Astrocyte (in vitro differentiated cells and primary cell): ENCODE data around the gene DBI. TPM values are rescaled to one million over a fixed set of nuclear protein-coding genes. Genes with fewer than 3 reads are reported as not detected.
A peak's percentile ranks its signal among the peaks of the same experiment; 100 is the strongest.

ENCODE experiments used
- DNase-seq: peaks from one replicate; pipeline ENCODE4 v3.0.0-alpha.2; 2010; ENCODE audit warnings: low read depth
- FAIRE-seq: peaks from 2 replicates; lab custom pipeline; 2011; peaks lifted over from hg19 to GRCh38; lab: Jason Lieb, UNC
- H2AFZ ChIP-seq: 2 replicates; pipeline ENCODE4 v1.6.0; 2012; ENCODE audit warnings: low read depth, low read length, inconsistent platforms
- H3K27ac ChIP-seq: 2 replicates; pipeline ENCODE4 v1.5.1; 2011; ENCODE audit warnings: low read depth, low read length, inconsistent platforms
- H3K27me3 ChIP-seq: 2 replicates; pipeline ENCODE4 v1.6.0; 2011; ENCODE audit warnings: low read length, inconsistent platforms; ENCODE audit not compliant: insufficient read depth
- H3K36me3 ChIP-seq: 2 replicates; pipeline ENCODE4 v1.5.1; 2011; ENCODE audit warnings: low read length, inconsistent platforms; ENCODE audit not compliant: insufficient read depth
- H3K4me1 ChIP-seq: 2 replicates; pipeline ENCODE4 v1.5.1; 2011; ENCODE audit warnings: low read length, inconsistent platforms; ENCODE audit not compliant: insufficient read depth
- H3K4me2 ChIP-seq: 2 replicates; pipeline ENCODE4 v1.6.0; 2012; ENCODE audit warnings: low read length, inconsistent platforms
- H3K4me3 ChIP-seq: 2 replicates; pipeline ENCODE4 v1.5.1; 2011; ENCODE audit warnings: low read depth, mild to moderate bottlenecking, low read length, inconsistent platforms; ENCODE audit not compliant: insufficient read depth
- H3K79me2 ChIP-seq: 2 replicates; pipeline ENCODE4 v1.6.0; 2012; ENCODE audit warnings: mild to moderate bottlenecking, low read length, inconsistent platforms; ENCODE audit not compliant: insufficient read depth
- H3K9ac ChIP-seq: 2 replicates; pipeline ENCODE4 v1.6.0; 2012; ENCODE audit warnings: mild to moderate bottlenecking, low read length, inconsistent platforms
- H3K9me3 ChIP-seq: 2 replicates; pipeline ENCODE4 v1.5.1; 2012; ENCODE audit warnings: low read depth, mild to moderate bottlenecking, low read length, inconsistent platforms; ENCODE audit not compliant: insufficient read depth
- H4K20me1 ChIP-seq: 2 replicates; pipeline ENCODE4 v1.6.0; 2012; ENCODE audit warnings: low read length, inconsistent platforms; ENCODE audit not compliant: insufficient read depth
- H3K27ac Mint-ChIP-seq: one replicate; pipeline ENCODE4 v1.8.0; 2021; ENCODE audit warnings: mild to moderate bottlenecking, mixed read lengths; ENCODE audit not compliant: unreplicated experiment
- H3K27me3 Mint-ChIP-seq: one replicate; pipeline ENCODE4 v1.8.0; 2021; ENCODE audit warnings: low read depth, mixed read lengths; ENCODE audit not compliant: unreplicated experiment
- H3K36me3 Mint-ChIP-seq: one replicate; pipeline ENCODE4 v1.8.0; 2021; ENCODE audit warnings: low read depth, mixed read lengths; ENCODE audit not compliant: unreplicated experiment
- H3K4me1 Mint-ChIP-seq: one replicate; pipeline ENCODE4 v1.8.0; 2021; ENCODE audit warnings: low read depth, mixed read lengths; ENCODE audit not compliant: unreplicated experiment
- H3K4me3 Mint-ChIP-seq: one replicate; pipeline ENCODE4 v1.8.0; 2021; ENCODE audit warnings: mild to moderate bottlenecking, moderate library complexity, mixed read lengths; ENCODE audit not compliant: unreplicated experiment
- H3K9me3 Mint-ChIP-seq: one replicate; pipeline ENCODE4 v1.8.0; 2021; ENCODE audit warnings: mild to moderate bottlenecking, mixed read lengths; ENCODE audit not compliant: unreplicated experiment
- CTCF ChIP-seq: IDR thresholded peaks from 2 replicates; pipeline ENCODE4 v1.5.1; 2011; ENCODE audit warnings: low read depth, mild to moderate bottlenecking, inconsistent platforms, low read length, moderate library complexity; ENCODE audit not compliant: insufficient read depth
- EZH2 ChIP-seq: IDR thresholded peaks from 2 replicates; pipeline ENCODE4 v1.6.1; 2012; ENCODE audit warnings: mild to moderate bottlenecking, low read length, inconsistent platforms; ENCODE audit not compliant: insufficient read depth
- total RNA-seq: library from RNA; stranded (reverse); gene quantifications from 2 replicates; pipeline ENCODE4 v1.2.1, GENCODE V29; 2021

The DBI gene
- total RNA-seq, 1 donor from 2014 or later: 126 TPM

DNA sequence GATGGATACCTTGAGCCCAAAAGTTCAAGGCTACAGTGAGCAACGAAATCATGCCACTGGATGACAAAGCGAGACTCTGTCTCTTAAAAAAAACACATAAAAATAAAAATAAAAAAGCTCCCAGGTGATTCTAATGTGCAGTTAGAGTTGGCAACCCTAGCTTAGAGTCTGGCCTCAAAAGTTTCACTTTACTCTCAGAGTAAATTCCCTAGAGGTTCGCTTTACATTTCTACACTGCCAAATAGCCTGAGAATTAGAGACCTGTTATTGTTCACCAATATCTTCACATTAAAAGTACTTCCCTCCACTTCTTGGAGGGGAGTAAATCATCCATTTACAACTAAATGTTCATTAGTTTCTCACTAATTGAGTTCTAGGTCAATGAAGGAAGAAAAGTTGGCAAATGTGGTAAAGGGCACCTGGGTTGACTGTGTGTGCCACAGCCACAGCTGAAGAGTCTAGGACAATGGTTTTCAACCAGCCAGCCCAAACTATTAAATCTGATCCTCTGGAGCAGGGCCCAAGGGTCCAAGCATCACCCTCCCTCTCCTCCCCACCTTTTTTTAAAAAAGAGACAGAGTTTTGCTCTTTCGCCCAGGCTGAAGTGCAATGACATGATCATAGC, 49.6 kb downstream of the DBI start:
- peaks cover 6% of the 10 kb centered on the region for H3K27me3 ChIP-seq
- DNase-seq (no peak), FAIRE-seq (no peak)
- H4K20me1 ChIP-seq: no peaks in the 10 kb centered on the region
- no peak overlapping the region for H3K9ac ChIP-seq
- H3K4me3 Mint-ChIP-seq: no peak overlapping the region
- H3K4me2 ChIP-seq: no peak overlapping the region
- peaks cover 6% of the 10 kb centered on the region for H3K4me1 Mint-ChIP-seq
- TF ChIP-seq CTCF: no peak
- no peak for TF ChIP-seq EZH2
- no peak overlapping the region for H3K27ac Mint-ChIP-seq
- H3K36me3 ChIP-seq: no peaks in the 10 kb centered on the region
- H3K9me3 ChIP-seq: peaks cover 5% of the 10 kb centered on the region
- no peak overlapping the region for H3K27ac ChIP-seq
- H3K36me3 Mint-ChIP-seq: no peaks in the 10 kb centered on the region
- peaks cover 5% of the 10 kb centered on the region for H3K9me3 Mint-ChIP-seq
- H2AFZ ChIP-seq: no peak overlapping the region
- no peaks in the 10 kb centered on the region for H3K79me2 ChIP-seq
- no peaks in the 10 kb centered on the region for H3K4me1 ChIP-seq
- peaks cover 2% of the 10 kb centered on the region for H3K27me3 Mint-ChIP-seq
- H3K4me3 ChIP-seq: no peak overlapping the region

DNA sequence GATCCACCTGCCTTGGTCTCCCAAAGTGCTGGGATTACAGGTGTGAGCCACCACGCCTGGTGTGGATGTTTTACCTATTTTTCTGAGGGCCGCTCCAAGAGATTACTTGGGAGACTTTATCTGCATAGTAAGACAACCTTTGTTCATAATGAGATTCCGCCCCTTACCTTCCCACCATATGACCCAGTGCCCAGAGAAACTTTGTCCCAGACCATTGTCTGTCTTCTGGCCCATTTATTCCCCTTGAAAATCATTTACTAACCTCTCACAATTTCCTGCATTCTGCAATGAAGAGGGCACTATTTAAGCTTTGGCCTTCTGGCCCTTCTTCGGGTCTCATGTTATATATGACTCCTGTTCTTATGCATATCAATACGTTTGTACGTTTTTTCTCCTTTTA, 51.1 kb downstream of the DBI start:
- H3K4me1 ChIP-seq: no peaks in the 10 kb centered on the region
- Mint-ChIP-seq H3K4me3 (no peak overlapping the region), H3K4me1 (peaks cover 6% of the 10 kb centered on the region), H3K36me3 (no peaks in the 10 kb centered on the region), H3K9me3 (peaks cover 17% of the 10 kb centered on the region), H3K27me3 (peaks cover 4% of the 10 kb centered on the region), H3K27ac (no peak overlapping the region)
- no peak overlapping the region for H3K27ac ChIP-seq
- H3K4me2 ChIP-seq: no peak overlapping the region
- H3K36me3 ChIP-seq: no peaks in the 10 kb centered on the region
- H3K79me2 ChIP-seq: no peaks in the 10 kb centered on the region
- no peak overlapping the region for H3K4me3 ChIP-seq
- DNase-seq (no peak), FAIRE-seq (no peak)
- H3K9ac ChIP-seq: no peak overlapping the region
- no peaks in the 10 kb centered on the region for H4K20me1 ChIP-seq
- no peak overlapping the region for H2AFZ ChIP-seq
- peaks cover 16% of the 10 kb centered on the region for H3K27me3 ChIP-seq
- TF ChIP-seq EZH2 (no peak), CTCF (no peak)
- H3K9me3 ChIP-seq: peaks cover 5% of the 10 kb centered on the region

- Histone ChIP-seq H3K4me1 (no peaks in the 10 kb centered on the region), H3K9me3 (peaks cover 5% of the 10 kb centered on the region), H2AFZ (no peak overlapping the region), H3K9ac (no peak overlapping the region), H4K20me1 (no peaks in the 10 kb centered on the region), H3K4me3 (no peak overlapping the region), H3K27me3 (peaks cover 18% of the 10 kb centered on the region), H3K4me2 (no peak overlapping the region), H3K79me2 (no peaks in the 10 kb centered on the region), H3K36me3 (no peaks in the 10 kb centered on the region), H3K27ac (no peak overlapping the region)
- peaks cover 17% of the 10 kb centered on the region for H3K9me3 Mint-ChIP-seq
- no peak for TF ChIP-seq EZH2
- peaks cover 4% of the 10 kb centered on the region for H3K27me3 Mint-ChIP-seq
- peak; percentile 2 for DNase-seq
- no peak overlapping the region for H3K4me3 Mint-ChIP-seq
- H3K36me3 Mint-ChIP-seq: no peaks in the 10 kb centered on the region
- peaks cover 6% of the 10 kb centered on the region for H3K4me1 Mint-ChIP-seq
- FAIRE-seq: no peak
- no peak overlapping the region for H3K27ac Mint-ChIP-seq
Measured at GRCh38 chr2:119419065-119419464, 52.3 kb downstream of the DBI start.
